GM12801 (cell line): ENCODE results near the gene LCE2D.

Experiments used
- TF ChIP-seq, protein P1 (sequence below): IDR thresholded peaks from one replicate; pipeline ENCODE4 v1.5.1; 2011; ENCODE audit warnings: control low read depth; ENCODE audit not compliant: insufficient read length; ENCODE audit errors: extremely low read depth

Gene LCE2D

GRCh38 chr1:152697701-152698600 is 34.8 kb downstream of the LCE2D start, which contains the start of gene LCE2A:
TSS of gene LCE2A (plus strand) at chr1:152698345. CDS start at chr1:152698902, 557 bp downstream.
- TF ChIP-seq, protein P1, sequence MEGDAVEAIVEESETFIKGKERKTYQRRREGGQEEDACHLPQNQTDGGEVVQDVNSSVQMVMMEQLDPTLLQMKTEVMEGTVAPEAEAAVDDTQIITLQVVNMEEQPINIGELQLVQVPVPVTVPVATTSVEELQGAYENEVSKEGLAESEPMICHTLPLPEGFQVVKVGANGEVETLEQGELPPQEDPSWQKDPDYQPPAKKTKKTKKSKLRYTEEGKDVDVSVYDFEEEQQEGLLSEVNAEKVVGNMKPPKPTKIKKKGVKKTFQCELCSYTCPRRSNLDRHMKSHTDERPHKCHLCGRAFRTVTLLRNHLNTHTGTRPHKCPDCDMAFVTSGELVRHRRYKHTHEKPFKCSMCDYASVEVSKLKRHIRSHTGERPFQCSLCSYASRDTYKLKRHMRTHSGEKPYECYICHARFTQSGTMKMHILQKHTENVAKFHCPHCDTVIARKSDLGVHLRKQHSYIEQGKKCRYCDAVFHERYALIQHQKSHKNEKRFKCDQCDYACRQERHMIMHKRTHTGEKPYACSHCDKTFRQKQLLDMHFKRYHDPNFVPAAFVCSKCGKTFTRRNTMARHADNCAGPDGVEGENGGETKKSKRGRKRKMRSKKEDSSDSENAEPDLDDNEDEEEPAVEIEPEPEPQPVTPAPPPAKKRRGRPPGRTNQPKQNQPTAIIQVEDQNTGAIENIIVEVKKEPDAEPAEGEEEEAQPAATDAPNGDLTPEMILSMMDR: no peak

- TF ChIP-seq, protein P1: no peak
Observed at GRCh38 chr1:152699746-152700145, 36.6 kb downstream of the LCE2D start.

- TF ChIP-seq, protein P1: no peak
Observed at GRCh38 chr1:152707860-152708259, 44.7 kb downstream of the LCE2D start, which contains the start of gene LCE4A. TSS of gene LCE4A (plus strand) at chr1:152708160. CDS start at chr1:152709076, 916 bp downstream.
